GM12875 (cell line): ENCODE results near the gene RAB17.
A peak's percentile ranks its signal among the peaks of the same experiment; 100 is the strongest.
"Not testable (repeated sequence)": the region's sequence is repeated elsewhere in the genome, so short reads cannot be mapped to it uniquely, and the experiment has no call there.

ENCODE experiments used
- H3K4me3 ChIP-seq: one replicate; pipeline ENCODE4 v1.5.1; 2011; ENCODE audit warnings: low read depth, low read length, control low read depth
- CTCF ChIP-seq: IDR thresholded peaks from 2 replicates; pipeline ENCODE4 v1.5.1; 2011; ENCODE audit warnings: low read depth, mild to moderate bottlenecking, control low read depth, inconsistent platforms, low read length, moderate library complexity, borderline replicate concordance; ENCODE audit not compliant: insufficient read depth

Gene RAB17

GRCh38 chr2:237614151-237614720 is 23.7 kb upstream of the RAB17 start:
- no peak overlapping the region for H3K4me3 ChIP-seq
- TF ChIP-seq CTCF: peak; percentile 17; the same call in 1 of the 2 replicates

GRCh38 chr2:237613679-237614078 is 23.1 kb upstream of the RAB17 start:
- TF ChIP-seq CTCF: no peak
- no peak overlapping the region for H3K4me3 ChIP-seq

- H3K4me3 ChIP-seq: no peak overlapping the region
- TF ChIP-seq CTCF: no peak
These were observed 22.2 kb upstream of the RAB17 start for GRCh38 chr2:237612527-237613357.

DNA sequence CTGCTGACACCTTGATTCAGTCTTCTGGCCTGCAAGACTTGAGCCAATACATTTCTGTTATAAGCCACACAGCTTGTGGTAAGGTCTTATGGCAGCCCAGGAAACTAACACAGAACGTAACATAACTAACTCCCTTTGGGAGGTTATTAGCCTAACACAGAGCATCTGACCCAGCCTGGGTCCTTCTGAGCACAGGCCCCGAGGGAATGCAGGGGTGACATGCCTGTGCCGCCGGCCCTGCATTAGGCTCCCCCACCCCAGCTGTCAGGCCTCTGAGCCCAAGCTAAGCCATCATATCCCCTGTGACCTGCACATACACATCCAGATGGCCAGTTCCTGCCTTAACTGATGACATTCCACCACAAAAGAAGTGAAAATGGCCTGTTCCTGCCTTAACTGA is 16.0 kb upstream of the RAB17 start:
- H3K4me3 ChIP-seq: not testable (repeated sequence)

- TF ChIP-seq CTCF: no peak
- H3K4me3 ChIP-seq: no peak overlapping the region
These were observed 14.4 kb upstream of the RAB17 start for GRCh38 chr2:237604960-237605359.

GRCh38 chr2:237604391-237604790 is 13.9 kb upstream of the RAB17 start:
- no peak for TF ChIP-seq CTCF
- H3K4me3 ChIP-seq: no peak overlapping the region

- H3K4me3 ChIP-seq: no peak overlapping the region
- no peak for TF ChIP-seq CTCF
These were observed 13.3 kb upstream of the RAB17 start for GRCh38 chr2:237603718-237604362.
